H1 (cell line): ENCODE data around the gene TCF7.

Source experiments
- CHD2 ChIP-seq: IDR thresholded peaks from 2 replicates; pipeline ENCODE4 v1.6.1; 2012; ENCODE audit warnings: low read length, improper control_type of control experiment
- EGR1 ChIP-seq: IDR thresholded peaks from 2 replicates; pipeline ENCODE4 v1.6.1; 2011; ENCODE audit warnings: low read depth, low read length, borderline replicate concordance
- EP300 ChIP-seq, 2 experiments: IDR thresholded peaks; 1 replicate in 1 of 2; 2 replicates in 1 of 2; pipeline ENCODE4 v1.6.1; 2011 to 2012; ENCODE audit warnings: low read depth in 2 of 2, low read length in 2 of 2, mild to moderate bottlenecking in 2 of 2, borderline replicate concordance in 1 of 2, inconsistent platforms in 1 of 2, moderate library complexity in 1 of 2
- EZH2 ChIP-seq: fragments of 200-600 bp; sonication (generic); IDR thresholded peaks from 2 replicates; pipeline ENCODE4 v1.7.1; 2012; ENCODE audit warnings: low read depth, mild to moderate bottlenecking, moderate library complexity, low read length, inconsistent platforms; ENCODE audit not compliant: severe bottlenecking
- POLR2A ChIP-seq, 2 experiments: IDR thresholded peaks; 1 replicate in 1 of 2; 2 replicates in 1 of 2; pipeline ENCODE4 v1.6.1; 2011; ENCODE audit warnings: low read depth in 2 of 2, low read length in 2 of 2, mild to moderate bottlenecking in 2 of 2; ENCODE audit errors: control extremely low read depth in 1 of 2
- TAF1 ChIP-seq: IDR thresholded peaks from 2 replicates; pipeline ENCODE4 v1.6.1; 2011; ENCODE audit warnings: mild to moderate bottlenecking, low read depth, low read length
- TF ChIP-seq, protein P1 (sequence below), 3 experiments: IDR thresholded peaks; 1 replicate in 2 of 3; 2 replicates in 1 of 3; pipeline versions ENCODE4 v1.5.1 to v1.6.1; 2011; ENCODE audit warnings: low read length in 3 of 3, mild to moderate bottlenecking in 3 of 3, inconsistent platforms in 2 of 3, low read depth in 1 of 3, moderate library complexity in 1 of 3; ENCODE audit not compliant: insufficient read depth in 1 of 3; ENCODE audit errors: control extremely low read depth in 1 of 3
- TF ChIP-seq, protein P2 (sequence below): IDR thresholded peaks from 2 replicates; pipeline ENCODE4 v1.6.1; 2012; ENCODE audit warnings: inconsistent platforms
- TF ChIP-seq, protein P3 (sequence below): IDR thresholded peaks from 2 replicates; pipeline ENCODE4 v1.6.1; 2011; ENCODE audit warnings: low read depth, mild to moderate bottlenecking, low read length; ENCODE audit not compliant: insufficient read depth

DNA sequence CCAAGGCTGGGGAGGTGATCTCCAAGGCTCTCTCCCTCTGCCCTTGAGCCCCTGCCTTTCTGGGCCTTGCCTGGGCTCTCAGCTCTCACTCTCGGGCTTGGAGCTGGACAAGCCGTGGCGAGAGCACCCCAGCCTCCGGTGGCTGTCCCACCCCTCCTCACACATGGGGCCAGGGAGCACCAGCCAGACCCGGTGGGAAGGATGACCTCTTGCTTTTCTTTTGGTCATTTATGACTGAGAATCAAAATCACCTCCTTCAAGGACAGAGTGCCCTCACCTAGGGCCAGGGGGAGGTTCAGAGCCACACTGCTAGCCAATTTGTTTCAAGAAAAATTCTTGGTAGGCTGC is 14.1 kb downstream of the TCF7 start:
- TF ChIP-seq EGR1: no peak
- TF ChIP-seq, protein P1, sequence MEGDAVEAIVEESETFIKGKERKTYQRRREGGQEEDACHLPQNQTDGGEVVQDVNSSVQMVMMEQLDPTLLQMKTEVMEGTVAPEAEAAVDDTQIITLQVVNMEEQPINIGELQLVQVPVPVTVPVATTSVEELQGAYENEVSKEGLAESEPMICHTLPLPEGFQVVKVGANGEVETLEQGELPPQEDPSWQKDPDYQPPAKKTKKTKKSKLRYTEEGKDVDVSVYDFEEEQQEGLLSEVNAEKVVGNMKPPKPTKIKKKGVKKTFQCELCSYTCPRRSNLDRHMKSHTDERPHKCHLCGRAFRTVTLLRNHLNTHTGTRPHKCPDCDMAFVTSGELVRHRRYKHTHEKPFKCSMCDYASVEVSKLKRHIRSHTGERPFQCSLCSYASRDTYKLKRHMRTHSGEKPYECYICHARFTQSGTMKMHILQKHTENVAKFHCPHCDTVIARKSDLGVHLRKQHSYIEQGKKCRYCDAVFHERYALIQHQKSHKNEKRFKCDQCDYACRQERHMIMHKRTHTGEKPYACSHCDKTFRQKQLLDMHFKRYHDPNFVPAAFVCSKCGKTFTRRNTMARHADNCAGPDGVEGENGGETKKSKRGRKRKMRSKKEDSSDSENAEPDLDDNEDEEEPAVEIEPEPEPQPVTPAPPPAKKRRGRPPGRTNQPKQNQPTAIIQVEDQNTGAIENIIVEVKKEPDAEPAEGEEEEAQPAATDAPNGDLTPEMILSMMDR (IDR thresholded peaks at IDR 0.05; ENCODE audit: control extremely low read depth in 1 of 3, insufficient read depth in 1 of 3, low read depth in 1 of 3, low read length in 3 of 3): no peak
- TF ChIP-seq EZH2: no peak
- TF ChIP-seq POLR2A (IDR thresholded peaks at IDR 0.05; ENCODE audit: control extremely low read depth in 1 of 2, low read depth in 2 of 2, low read length in 2 of 2): no peak
- TF ChIP-seq TAF1: no peak
- TF ChIP-seq, protein P2, sequence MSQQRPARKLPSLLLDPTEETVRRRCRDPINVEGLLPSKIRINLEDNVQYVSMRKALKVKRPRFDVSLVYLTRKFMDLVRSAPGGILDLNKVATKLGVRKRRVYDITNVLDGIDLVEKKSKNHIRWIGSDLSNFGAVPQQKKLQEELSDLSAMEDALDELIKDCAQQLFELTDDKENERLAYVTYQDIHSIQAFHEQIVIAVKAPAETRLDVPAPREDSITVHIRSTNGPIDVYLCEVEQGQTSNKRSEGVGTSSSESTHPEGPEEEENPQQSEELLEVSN: no peak
- no peak for TF ChIP-seq EP300 (IDR thresholded peaks at IDR 0.05; ENCODE audit: borderline replicate concordance in 1 of 2, low read depth in 2 of 2, low read length in 2 of 2)
- TF ChIP-seq, protein P3, sequence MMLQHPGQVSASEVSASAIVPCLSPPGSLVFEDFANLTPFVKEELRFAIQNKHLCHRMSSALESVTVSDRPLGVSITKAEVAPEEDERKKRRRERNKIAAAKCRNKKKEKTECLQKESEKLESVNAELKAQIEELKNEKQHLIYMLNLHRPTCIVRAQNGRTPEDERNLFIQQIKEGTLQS: no peak
- no peak for TF ChIP-seq CHD2
